Lower leg skin (tissue), 3 donors: ENCODE measurements around the gene ANKRD33B.

Experiments used
- CTCF ChIP-seq, 3 donors: fragments of 450-650 bp; IDR thresholded peaks; one replicate each; pipeline ENCODE4 v1.5.1; 2016; ENCODE audit warnings: antibody characterized with exemption in 3 of 3, mild to moderate bottlenecking in 3 of 3, moderate library complexity in 2 of 3
- POLR2A ChIP-seq, 2 donors: fragments of 450-650 bp; IDR thresholded peaks; one replicate each; pipeline ENCODE4 v1.6.1; 2016 to 2017; ENCODE audit warnings: antibody characterized with exemption in 2 of 2, mild to moderate bottlenecking in 1 of 2, moderate library complexity in 1 of 2

DNA sequence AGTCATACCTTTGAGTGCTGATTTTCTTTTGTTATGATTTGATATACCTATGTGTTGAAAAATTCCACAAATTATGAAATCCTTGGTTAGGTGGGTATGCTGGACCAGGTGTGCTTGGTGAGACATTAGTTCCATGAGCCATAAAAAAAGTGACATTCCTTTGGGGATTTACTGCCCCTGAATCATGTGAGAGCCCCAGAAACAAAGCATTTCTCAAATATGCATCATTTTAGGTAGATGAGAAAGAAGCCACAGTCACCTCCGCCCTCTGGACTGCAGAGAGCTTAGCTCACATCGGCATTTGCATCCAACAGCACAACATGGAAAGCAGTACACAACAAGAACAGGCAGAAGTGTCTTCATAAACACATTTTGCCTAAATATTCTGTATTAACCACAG lies 141.9 kb downstream of the ANKRD33B start:
- TF ChIP-seq CTCF (IDR thresholded peaks at IDR 0.05): no peak
- no peak for TF ChIP-seq POLR2A (IDR thresholded peaks at IDR 0.05)
